NCI-H128 (cell line): ENCODE data around the gene APAF1.
"Not testable (repeated sequence)": the region's sequence is repeated elsewhere in the genome, so short reads cannot be mapped to it uniquely, and the experiment has no call there.

Experiments used
- DNase-seq: peaks from one replicate; lab custom pipeline; 2025; ENCODE audit not compliant: unreplicated experiment; lab: John Stamatoyannopoulos, UW

The APAF1 gene, protein sequence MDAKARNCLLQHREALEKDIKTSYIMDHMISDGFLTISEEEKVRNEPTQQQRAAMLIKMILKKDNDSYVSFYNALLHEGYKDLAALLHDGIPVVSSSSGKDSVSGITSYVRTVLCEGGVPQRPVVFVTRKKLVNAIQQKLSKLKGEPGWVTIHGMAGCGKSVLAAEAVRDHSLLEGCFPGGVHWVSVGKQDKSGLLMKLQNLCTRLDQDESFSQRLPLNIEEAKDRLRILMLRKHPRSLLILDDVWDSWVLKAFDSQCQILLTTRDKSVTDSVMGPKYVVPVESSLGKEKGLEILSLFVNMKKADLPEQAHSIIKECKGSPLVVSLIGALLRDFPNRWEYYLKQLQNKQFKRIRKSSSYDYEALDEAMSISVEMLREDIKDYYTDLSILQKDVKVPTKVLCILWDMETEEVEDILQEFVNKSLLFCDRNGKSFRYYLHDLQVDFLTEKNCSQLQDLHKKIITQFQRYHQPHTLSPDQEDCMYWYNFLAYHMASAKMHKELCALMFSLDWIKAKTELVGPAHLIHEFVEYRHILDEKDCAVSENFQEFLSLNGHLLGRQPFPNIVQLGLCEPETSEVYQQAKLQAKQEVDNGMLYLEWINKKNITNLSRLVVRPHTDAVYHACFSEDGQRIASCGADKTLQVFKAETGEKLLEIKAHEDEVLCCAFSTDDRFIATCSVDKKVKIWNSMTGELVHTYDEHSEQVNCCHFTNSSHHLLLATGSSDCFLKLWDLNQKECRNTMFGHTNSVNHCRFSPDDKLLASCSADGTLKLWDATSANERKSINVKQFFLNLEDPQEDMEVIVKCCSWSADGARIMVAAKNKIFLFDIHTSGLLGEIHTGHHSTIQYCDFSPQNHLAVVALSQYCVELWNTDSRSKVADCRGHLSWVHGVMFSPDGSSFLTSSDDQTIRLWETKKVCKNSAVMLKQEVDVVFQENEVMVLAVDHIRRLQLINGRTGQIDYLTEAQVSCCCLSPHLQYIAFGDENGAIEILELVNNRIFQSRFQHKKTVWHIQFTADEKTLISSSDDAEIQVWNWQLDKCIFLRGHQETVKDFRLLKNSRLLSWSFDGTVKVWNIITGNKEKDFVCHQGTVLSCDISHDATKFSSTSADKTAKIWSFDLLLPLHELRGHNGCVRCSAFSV (N-terminal part only)

DNA sequence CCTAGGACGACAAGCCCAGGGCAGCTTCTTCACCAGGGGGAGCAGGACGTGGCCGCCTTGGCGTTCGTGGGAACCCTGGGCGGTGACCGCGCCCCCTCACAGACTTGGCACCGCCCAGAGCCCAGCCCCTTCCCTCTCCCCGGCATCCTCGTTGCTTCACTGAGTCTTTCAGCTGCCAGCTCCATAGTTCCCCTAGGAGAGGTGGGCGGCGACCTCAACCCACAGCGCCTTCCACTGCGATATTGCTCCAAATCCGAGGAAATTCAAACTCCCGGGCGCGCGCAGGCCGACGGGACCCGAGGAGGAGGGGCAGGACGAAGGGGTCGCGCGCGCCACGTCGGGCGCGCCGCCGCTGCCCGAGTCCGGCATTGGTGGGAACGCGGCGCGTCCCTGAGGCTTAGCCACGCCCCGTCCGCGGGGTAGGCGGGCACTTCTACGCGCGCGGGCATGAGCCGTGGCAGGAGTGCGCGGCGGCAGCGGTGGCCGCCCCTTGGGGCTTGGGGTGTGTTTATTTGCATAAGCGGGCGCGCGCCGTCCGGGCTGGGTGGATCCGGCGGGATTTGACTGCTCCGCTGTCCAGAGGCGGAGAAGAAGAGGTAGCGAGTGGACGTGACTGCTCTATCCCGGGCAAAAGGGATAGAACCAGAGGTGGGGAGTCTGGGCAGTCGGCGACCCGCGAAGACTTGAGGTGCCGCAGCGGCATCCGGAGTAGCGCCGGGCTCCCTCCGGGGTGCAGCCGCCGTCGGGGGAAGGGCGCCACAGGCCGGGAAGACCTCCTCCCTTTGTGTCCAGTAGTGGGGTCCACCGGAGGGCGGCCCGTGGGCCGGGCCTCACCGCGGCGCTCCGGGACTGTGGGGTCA, at the start of gene APAF1, which contains the start of gene IKBIP:
Gene APAF1 (plus strand): TSS at position 579 of the 860 bp plus-strand sequence. CDS start 3,070 bp downstream, outside the sequence.
Gene IKBIP (minus strand): TSS at position 77 of the 860 bp plus-strand sequence. CDS start 87 bp downstream, outside the sequence.
- DNase-seq = peak; percentile 89

DNA sequence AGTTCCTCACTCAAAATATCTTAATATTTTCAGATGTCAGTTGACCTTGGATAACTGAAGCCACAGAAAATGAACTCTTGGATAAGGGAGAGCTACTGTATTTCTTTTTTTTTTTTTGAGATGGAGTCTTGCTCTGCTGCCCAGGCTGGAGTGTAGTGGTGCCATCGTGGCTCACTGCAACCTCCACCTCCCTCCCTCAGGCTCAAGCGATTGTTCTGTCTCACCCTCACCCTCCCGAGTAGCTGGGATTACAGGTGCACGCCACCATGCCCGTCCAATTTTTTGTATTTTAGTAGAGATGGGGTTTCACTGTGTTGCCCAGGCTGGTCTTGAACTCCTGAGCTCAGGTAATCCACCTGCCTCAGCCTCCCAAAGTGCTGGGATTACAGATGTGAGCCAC, 47.8 kb upstream of the APAF1 start:
- DNase-seq = not testable (repeated sequence)

GRCh38 chr12:98601924-98602323, 43.2 kb upstream of the APAF1 start:
- DNase-seq = no peak

DNA sequence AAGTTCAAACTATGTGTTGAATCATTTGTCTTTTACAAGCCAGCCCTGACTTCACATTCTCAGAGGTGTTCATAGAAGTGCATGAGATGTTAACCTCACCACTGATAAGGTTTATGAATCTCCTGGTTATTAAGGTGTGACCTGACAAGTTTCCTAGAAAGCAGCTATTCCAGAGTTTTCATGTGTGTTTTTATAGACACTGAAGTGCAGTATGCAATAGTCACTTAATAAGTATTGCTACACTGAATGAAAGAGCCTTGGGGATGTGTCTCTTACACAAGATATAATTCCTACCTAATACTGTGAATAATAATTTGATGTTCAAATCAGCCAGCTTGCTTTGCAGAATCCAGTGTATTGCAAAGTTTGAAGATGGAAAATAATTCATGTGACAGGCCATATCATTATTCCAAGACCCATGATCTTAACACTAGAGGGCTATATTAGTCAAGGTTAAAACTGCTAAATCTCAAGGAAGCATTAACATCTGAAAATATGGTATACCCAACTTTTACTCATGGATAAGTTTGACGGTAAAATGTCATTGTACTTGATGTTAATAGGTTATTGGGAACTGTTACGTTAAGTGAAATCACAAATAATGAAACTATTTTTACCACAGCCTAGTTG, 38.6 kb upstream of the APAF1 start:
- no peak for DNase-seq

DNA sequence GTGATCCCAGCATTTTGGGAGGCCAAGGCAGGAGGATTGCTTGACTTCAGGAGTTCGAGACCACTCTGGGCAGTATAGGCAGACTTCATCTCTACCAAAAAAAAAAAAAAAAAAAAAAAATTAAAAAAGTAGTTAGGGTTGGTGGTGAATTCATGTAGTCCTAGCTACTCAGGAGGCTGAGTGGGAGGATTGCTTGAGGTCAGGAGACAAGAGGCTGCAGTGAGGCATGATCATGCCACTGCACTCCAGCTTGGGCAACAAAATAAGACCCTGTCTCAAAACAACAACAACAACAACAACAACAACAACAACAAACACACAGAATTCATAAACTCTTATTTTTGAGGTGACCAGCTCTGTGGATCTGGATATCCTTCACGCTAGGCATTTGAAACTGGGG, 34.5 kb upstream of the APAF1 start:
- DNase-seq = no peak

DNA sequence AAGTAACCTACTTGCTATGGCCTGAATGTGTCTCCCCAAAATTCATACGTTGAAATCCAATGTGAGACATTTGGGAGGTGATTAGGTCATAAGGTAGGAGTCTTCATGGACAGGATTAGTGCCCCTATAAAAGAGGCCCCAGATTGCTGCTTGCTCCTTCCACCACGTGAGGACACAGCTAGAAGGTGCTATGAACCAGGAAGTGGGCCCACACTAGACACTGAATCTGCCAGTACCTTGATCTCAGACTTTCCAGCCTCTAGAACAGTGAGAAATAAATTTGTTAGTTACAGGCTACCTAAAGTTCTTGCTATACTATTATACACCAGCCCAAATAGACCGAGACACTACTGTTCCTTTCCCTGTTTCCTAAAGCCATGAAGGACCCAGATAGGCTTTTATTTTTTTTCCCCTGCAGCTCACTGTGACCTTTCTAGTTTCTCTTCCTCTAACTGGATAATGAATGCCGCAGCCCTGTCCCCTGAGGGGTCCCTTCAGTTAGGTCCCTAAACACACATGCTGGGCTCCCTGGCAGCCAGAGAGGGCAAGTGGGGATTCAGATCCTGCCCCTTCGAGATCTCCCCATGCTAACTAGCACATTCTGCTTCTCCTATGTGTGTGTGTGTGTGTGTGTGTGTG, 32.3 kb upstream of the APAF1 start:
- no peak for DNase-seq

GRCh38 chr12:98618952-98619351, 26.1 kb upstream of the APAF1 start:
- DNase-seq = no peak

DNA sequence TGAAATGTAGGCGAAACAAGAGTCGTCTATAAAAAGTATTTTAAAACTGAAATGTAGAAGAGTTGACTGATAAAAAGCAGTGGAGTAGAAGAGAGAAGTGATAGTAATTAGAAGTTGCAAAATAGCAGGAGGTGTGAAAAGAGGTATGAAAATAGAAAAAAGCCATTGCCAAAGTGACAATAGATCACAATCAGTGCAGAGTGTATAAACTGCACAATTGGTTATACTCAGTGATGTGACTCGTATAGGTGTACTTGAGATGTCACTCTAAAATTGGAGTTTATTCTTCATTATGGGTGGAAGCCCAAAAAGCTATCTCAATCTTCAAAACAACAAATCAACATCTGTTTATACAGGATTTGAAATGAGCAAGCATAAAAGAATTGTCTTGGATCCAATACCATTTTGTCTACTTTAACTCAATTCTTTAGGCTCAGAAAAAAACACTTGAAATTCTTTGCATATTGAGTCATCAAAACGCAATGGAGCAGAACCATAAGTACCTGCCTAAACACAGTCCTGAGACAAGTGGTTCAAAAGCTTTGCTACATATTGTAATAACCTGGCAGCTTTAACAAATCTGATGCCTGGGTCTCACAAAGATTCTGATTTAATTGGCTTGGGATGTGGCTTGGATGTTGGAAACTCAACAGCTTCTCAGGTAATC, 9.3 kb upstream of the APAF1 start:
- DNase-seq = peak; percentile 43

DNA sequence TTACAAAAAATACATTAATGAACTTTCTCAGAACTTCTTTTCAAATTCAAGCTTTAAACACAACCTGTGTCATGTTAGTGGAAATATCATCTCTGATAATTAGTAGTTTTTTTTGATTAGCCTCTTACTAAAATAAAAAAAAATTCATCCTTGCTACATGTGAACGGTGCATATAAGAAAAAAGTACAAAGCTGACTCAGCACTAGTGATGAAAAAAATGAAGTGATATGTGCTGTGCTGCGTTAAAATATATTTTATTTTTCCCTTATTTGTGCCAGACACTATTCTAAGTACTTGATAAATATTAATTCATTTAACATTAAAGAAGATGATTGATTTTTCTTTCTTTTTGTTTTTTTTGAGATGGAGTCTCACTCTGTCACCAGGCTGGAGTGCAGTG, 8.0 kb upstream of the APAF1 start:
- DNase-seq = no peak

GRCh38 chr12:98638009-98638408, 7.1 kb upstream of the APAF1 start:
- no peak for DNase-seq

DNA sequence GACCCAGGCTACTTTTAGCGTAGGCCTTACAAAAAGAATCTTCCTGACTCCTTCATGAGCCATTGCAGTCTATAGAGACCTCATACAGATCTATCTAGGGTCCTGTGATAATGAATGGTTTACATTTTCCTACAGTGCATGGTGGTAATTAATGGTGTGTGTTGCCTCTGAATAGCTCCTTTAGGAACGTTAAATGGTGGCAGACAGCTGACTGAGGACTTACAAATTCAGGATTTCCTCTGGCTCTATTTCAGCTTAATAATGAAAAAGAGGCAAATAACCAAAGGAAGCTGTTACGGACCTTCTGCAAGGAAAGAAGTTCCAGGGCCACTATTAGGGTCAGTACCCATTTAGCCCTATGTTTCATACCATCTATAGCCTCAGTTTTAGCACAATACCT, 5.6 kb upstream of the APAF1 start:
- DNase-seq = no peak

GRCh38 chr12:98642801-98643200, 2.3 kb upstream of the APAF1 start:
- DNase-seq = not testable (repeated sequence)

DNA sequence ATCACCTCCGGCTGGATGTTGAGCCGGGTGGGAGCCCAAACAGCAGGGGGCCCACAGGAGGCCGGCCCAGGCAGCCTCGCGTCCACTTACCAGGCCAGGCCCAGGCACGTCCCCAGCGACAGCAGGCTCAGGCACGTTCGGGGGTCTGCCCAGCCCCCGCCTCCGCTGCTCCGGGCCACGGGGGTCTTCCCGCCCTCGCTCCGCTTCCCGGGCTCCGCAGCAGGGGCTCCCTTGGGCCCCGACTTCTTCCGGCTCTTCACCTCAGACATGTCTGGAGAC, 718 bp upstream of the APAF1 start:
- no peak for DNase-seq

- no peak for DNase-seq
These were observed 530 bp downstream of the APAF1 start for GRCh38 chr12:98645572-98646067.

DNA sequence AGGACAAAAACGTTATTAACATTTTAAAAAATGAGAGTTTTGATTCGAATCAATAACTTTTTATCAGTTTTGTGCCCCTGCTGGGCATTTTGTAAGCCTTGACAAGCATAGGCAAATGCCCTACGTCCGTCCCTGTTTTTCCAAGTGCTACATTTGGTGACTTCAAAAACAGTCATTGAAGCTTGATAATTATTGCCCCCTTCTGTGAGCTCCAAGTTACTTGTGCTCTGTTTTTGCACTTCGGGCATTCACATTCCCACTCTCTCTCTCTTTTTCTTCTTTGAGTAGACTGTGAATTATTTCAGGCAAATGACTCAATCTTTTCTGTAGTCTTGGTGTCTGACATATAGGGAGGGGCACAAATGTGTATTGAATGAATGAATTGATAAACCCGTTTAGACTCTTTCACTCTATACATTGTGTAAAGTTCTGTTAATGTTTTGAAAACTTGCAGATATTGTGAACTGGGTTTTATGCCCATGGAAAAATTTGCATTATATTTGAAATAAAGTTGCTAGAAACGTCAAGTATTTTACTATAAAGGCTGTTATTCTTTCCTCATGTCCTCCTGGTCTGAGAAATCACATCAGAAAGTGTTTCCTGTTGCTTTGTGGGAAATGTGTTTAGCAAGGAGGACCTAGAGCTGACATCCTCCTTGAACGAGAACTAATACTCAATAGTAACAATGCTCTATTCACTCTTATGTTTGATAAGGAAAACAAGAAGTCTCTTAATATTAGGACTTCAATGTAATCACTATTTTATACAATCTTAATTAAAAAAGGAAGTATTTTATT, 1.4 kb downstream of the APAF1 start:
- no peak for DNase-seq

DNA sequence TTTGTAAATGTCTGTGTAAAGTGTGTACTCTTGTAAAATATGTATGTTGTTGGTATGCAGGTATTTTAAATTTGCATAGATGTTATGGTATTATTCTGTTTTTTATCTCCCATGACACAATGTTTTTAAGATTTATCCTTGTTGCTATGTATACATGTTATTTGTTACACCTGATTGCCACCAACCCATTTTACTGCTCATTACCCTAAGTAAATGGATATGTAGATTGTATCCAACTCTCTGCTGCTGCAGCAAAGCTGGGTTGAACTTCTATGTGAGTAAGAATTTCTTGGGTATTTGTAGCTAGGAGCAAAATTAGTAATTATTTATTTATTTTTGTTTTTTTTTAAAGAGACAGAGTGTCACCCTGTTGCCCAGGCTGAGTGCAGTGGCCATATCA, 6.2 kb downstream of the APAF1 start:
- DNase-seq = no peak

GRCh38 chr12:98653866-98654493, 8.9 kb downstream of the APAF1 start:
- DNase-seq = peak; percentile 16
